Kidney (tissue), 14 donors: ENCODE data around the gene ZNF775. TPM values are rescaled to one million over a fixed set of nuclear protein-coding genes. Genes with fewer than 3 reads are reported as not detected.

ENCODE experiments used
- DNase-seq, 5 donors: peaks; one replicate each; pipeline ENCODE4 v3.0.0-alpha.2; 2013 to 2020
- FAIRE-seq: peaks from 2 replicates; lab custom pipeline; 2012; peaks lifted over from hg19 to GRCh38; lab: Jason Lieb, UNC
- H3K27ac ChIP-seq, 2 donors: one replicate each; pipeline ENCODE4 v1.7.0; 2013; ENCODE audit warnings: low read depth in 2 of 2, low read length in 2 of 2, inconsistent platforms in 1 of 2
- H3K27me3 ChIP-seq: one replicate; pipeline ENCODE4 v1.7.1; 2013; ENCODE audit warnings: low read length, inconsistent platforms; ENCODE audit not compliant: control insufficient read depth, insufficient read depth
- H3K36me3 ChIP-seq, 3 donors: one replicate each; pipeline versions ENCODE4 v1.7.0 to v1.7.1; 2013; ENCODE audit warnings: low read length in 3 of 3, control low read depth in 1 of 3, inconsistent platforms in 1 of 3; ENCODE audit not compliant: insufficient read depth in 3 of 3, control insufficient read depth in 2 of 3
- H3K4me1 ChIP-seq, 3 donors: one replicate each; pipeline versions ENCODE4 v1.7.0 to v1.7.1; 2013; ENCODE audit warnings: low read length in 3 of 3, inconsistent platforms in 1 of 3, low read depth in 1 of 3; ENCODE audit not compliant: control insufficient read depth in 2 of 3, insufficient read depth in 2 of 3
- H3K4me3 ChIP-seq, 3 donors: one replicate each; pipeline versions ENCODE4 v1.7.0 to v1.8.1; 2013; ENCODE audit warnings: low read length in 3 of 3, control low read depth in 1 of 3, inconsistent platforms in 1 of 3
- H3K9ac ChIP-seq, 3 donors: one replicate each; pipeline versions ENCODE4 v1.7.0 to v1.7.1; 2013; ENCODE audit warnings: low read length in 3 of 3, control low read depth in 1 of 3, inconsistent platforms in 1 of 3
- H3K9me3 ChIP-seq, 3 donors: one replicate each; pipeline versions ENCODE4 v1.7.0 to v1.7.1; 2013; ENCODE audit warnings: low read length in 3 of 3, control low read depth in 1 of 3, inconsistent platforms in 1 of 3; ENCODE audit not compliant: control insufficient read depth in 2 of 3, insufficient read depth in 1 of 3
- intact Hi-C: fragments of 100-400 bp; cut with DNase I; formaldehyde crosslinking; loops from one replicate; pipeline ENCODE4 v1.11.1; 2022
- polyA plus RNA-seq: library from polyadenylated mRNA; stranded (reverse); fragments of 350-450 nt; fragmentation: Illumina TruSeq; extraction: RNeasy Lipid Tissue Mini Kit (QIAGEN cat#74804); gene quantifications from one replicate; pipeline ENCODE4 v1.2.3, GENCODE V29; 2014; ENCODE audit warnings: low read depth, low replicate concordance; ENCODE audit not compliant: insufficient read depth
- total RNA-seq: library from RNA; stranded (reverse); fragmentation: NEBNext Ultra II Directional; extraction: Animal tissue kit (Norgen Biotek cat#: 25700); gene quantifications from one replicate; pipeline ENCODE4 v1.2.1, GENCODE V29; 2021
- TF ChIP-seq, protein P1 (sequence below): IDR thresholded peaks from 3 replicates; pipeline ENCODE4 v1.5.1; 2012; ENCODE audit warnings: mild to moderate bottlenecking, moderate library complexity, borderline replicate concordance; ENCODE audit not compliant: insufficient read depth; ENCODE audit errors: extremely low read depth
- donor health status: control.
- donor health status: control.
- donor health status: control.
- donor health status: control.
- donor health status: control.
- donor health status: DM: yes; HTN: yes; CAD: no.
- donor health status: Normal renal cell carcinoma (clear cell type).

ZNF775 gene
- total and polyA plus RNA-seq, 2 donors from 2014 or later: 3.7 to 5.2 TPM

- FAIRE-seq (no peak), DNase-seq (no peak)
- Histone ChIP-seq H3K27me3 (no peaks in the 10 kb centered on the region), H3K9me3 (no peaks in the 10 kb centered on the region), H3K36me3 (peaks cover 5 to 12% (median 12%) of the 10 kb centered on the region in 3 donors), H3K4me1 (peaks cover 3 to 30% (median 29%) of the 10 kb centered on the region in 3 donors), H3K9ac (no peak overlapping the region), H3K27ac (no peak overlapping the region), H3K4me3 (no peak overlapping the region)
- intact Hi-C loops: no loop called here
- TF ChIP-seq, protein P1, sequence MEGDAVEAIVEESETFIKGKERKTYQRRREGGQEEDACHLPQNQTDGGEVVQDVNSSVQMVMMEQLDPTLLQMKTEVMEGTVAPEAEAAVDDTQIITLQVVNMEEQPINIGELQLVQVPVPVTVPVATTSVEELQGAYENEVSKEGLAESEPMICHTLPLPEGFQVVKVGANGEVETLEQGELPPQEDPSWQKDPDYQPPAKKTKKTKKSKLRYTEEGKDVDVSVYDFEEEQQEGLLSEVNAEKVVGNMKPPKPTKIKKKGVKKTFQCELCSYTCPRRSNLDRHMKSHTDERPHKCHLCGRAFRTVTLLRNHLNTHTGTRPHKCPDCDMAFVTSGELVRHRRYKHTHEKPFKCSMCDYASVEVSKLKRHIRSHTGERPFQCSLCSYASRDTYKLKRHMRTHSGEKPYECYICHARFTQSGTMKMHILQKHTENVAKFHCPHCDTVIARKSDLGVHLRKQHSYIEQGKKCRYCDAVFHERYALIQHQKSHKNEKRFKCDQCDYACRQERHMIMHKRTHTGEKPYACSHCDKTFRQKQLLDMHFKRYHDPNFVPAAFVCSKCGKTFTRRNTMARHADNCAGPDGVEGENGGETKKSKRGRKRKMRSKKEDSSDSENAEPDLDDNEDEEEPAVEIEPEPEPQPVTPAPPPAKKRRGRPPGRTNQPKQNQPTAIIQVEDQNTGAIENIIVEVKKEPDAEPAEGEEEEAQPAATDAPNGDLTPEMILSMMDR: no peak
Observed at GRCh38 chr7:150374472-150374871, 4.7 kb upstream of the ZNF775 start.

GRCh38 chr7:150375662-150376521, 3.2 kb upstream of the ZNF775 start:
- no peak for FAIRE-seq
- H3K9ac ChIP-seq: no peak overlapping the region
- intact Hi-C loops: no loop called here

GRCh38 chr7:150376560-150376959, 2.6 kb upstream of the ZNF775 start:
- Histone ChIP-seq H3K36me3 (peaks cover 2 to 11% (median 9%) of the 10 kb centered on the region in 3 donors), H3K9me3 (no peaks in the 10 kb centered on the region), H3K9ac (no peak overlapping the region), H3K4me3 (no peak overlapping the region), H3K27ac (no peak overlapping the region), H3K27me3 (no peaks in the 10 kb centered on the region), H3K4me1 (peaks cover 0 to 26% (median 24%) of the 10 kb centered on the region in 3 donors)
- FAIRE-seq (no peak), DNase-seq (peak in 1 of 5 donors; percentile 44)
- TF ChIP-seq, protein P1: no peak
- intact Hi-C loops: no loop called here

More at GRCh38 chr7:150375662-150376521, 3.2 kb upstream of the ZNF775 start:
- no peak for DNase-seq
- Histone ChIP-seq H3K27me3 (no peaks in the 10 kb centered on the region), H3K4me1 (peaks cover 0 to 26% (median 23%) of the 10 kb centered on the region in 3 donors), H3K4me3 (no peak overlapping the region), H3K36me3 (peaks cover 2 to 12% (median 9%) of the 10 kb centered on the region in 3 donors), H3K27ac (no peak overlapping the region), H3K9me3 (no peaks in the 10 kb centered on the region)
- TF ChIP-seq, protein P1: no peak
